Stimulated activated CD4-positive, alpha-beta T cell treated with anti-CD3 and anti-CD28 coated beads, Interleukin-2, amount 100 ng/mL, for 48 hours (primary cell): ENCODE measurements around the gene HPCAL1.
"Not testable (repeated sequence)": the region's sequence is repeated elsewhere in the genome, so short reads cannot be mapped to it uniquely, and the experiment has no call there.

ENCODE experiments used
- DNase-seq, 2 donors: peaks; one replicate each; pipeline ENCODE4 v3.0.0-alpha.2; 2020

Gene HPCAL1

GRCh38 chr2:10302479-10303180, at the start of gene HPCAL1:
Gene HPCAL1, plus strand, starts transcription at chr2:10302904. Its CDS starts 116,854 bp downstream, at chr2:10419758.
- DNase-seq = peak; percentile 75 to 82

- DNase-seq = no peak
Measured at GRCh38 chr2:10253596-10254372, 48.9 kb upstream of the HPCAL1 start.

GRCh38 chr2:10254373-10255188, 48.1 kb upstream of the HPCAL1 start:
- DNase-seq = no peak

- DNase-seq = no peak
Measured at GRCh38 chr2:10255189-10256030, 47.3 kb upstream of the HPCAL1 start.

- DNase-seq = no peak
Measured at GRCh38 chr2:10256031-10256514, 46.6 kb upstream of the HPCAL1 start.

- no peak for DNase-seq
Measured at GRCh38 chr2:10256515-10257031, 46.1 kb upstream of the HPCAL1 start.

- no peak for DNase-seq
Measured at GRCh38 chr2:10257036-10257435, 45.7 kb upstream of the HPCAL1 start.

GRCh38 chr2:10257500-10258147, 45.1 kb upstream of the HPCAL1 start:
- no peak for DNase-seq

GRCh38 chr2:10258326-10258725, 44.4 kb upstream of the HPCAL1 start:
- DNase-seq = no peak

- DNase-seq = no peak
Measured at GRCh38 chr2:10258726-10259125, 44.0 kb upstream of the HPCAL1 start.

GRCh38 chr2:10260130-10260529, 42.6 kb upstream of the HPCAL1 start:
- no peak for DNase-seq

- DNase-seq = not testable (repeated sequence)
Measured at GRCh38 chr2:10263526-10263925, 39.2 kb upstream of the HPCAL1 start.

- no peak for DNase-seq
Measured at GRCh38 chr2:10264506-10265328, 38.0 kb upstream of the HPCAL1 start.

GRCh38 chr2:10265329-10266132, 37.2 kb upstream of the HPCAL1 start:
- no peak for DNase-seq

- DNase-seq = no peak
Measured at GRCh38 chr2:10266133-10266620, 36.5 kb upstream of the HPCAL1 start.

GRCh38 chr2:10267036-10267435, 35.7 kb upstream of the HPCAL1 start:
- no peak for DNase-seq

GRCh38 chr2:10267551-10268465, 34.9 kb upstream of the HPCAL1 start:
- no peak for DNase-seq

- DNase-seq = no peak
Measured at GRCh38 chr2:10269291-10269690, 33.4 kb upstream of the HPCAL1 start.
